K562 (cell line): ENCODE measurements around the gene DLGAP1. TPM values are rescaled to one million over a fixed set of nuclear protein-coding genes. Genes with fewer than 3 reads are reported as not detected.

Experiments used
- CREM ChIP-seq: IDR thresholded peaks from 2 replicates; pipeline ENCODE4 v1.6.1; 2014; ENCODE audit warnings: antibody characterized with exemption, low read depth
- ETV1 ChIP-seq: fragments of 450-650 bp; conservative IDR thresholded peaks from 2 replicates; pipeline ENCODE4 v1.6.1; 2016; ENCODE audit warnings: missing genetic modification characterization, control low read depth, low read depth, missing compliant biosample characterization
- KDM5B ChIP-seq: fragments of 200-600 bp; sonication (generic); IDR thresholded peaks from 2 replicates; pipeline ENCODE4 v1.6.1; 2012; ENCODE audit warnings: low read depth, mild to moderate bottlenecking, moderate library complexity, low read length, control low read depth, inconsistent platforms; ENCODE audit not compliant: insufficient replicate concordance
- L3MBTL2 ChIP-seq: fragments of 450-650 bp; IDR thresholded peaks from 2 replicates; pipeline ENCODE4 v1.6.1; 2016; ENCODE audit warnings: mild to moderate bottlenecking, moderate library complexity
- MECOM ChIP-seq: fragments of 250-450 bp; sonication (Bioruptor Pico); IDR thresholded peaks from 2 replicates; pipeline ENCODE4 v1.8.0; 2022; ENCODE audit warnings: inconsistent platforms
- NCOA1 ChIP-seq: fragments of 450-650 bp; IDR thresholded peaks from 2 replicates; pipeline ENCODE4 v1.6.1; 2016; ENCODE audit warnings: low read depth
- NEUROD1 ChIP-seq: fragments of 150-350 bp; IDR thresholded peaks from 2 replicates; pipeline ENCODE4 v1.6.1; 2014; ENCODE audit warnings: borderline replicate concordance, low read length, low read depth; ENCODE audit not compliant: partially characterized antibody
- NFATC3 ChIP-seq: fragments of 450-650 bp; IDR thresholded peaks from 2 replicates; pipeline ENCODE4 v1.6.1; 2017; ENCODE audit warnings: mild to moderate bottlenecking
- NRF1 ChIP-seq, 2 experiments: fragments of 450-650 bp; IDR thresholded peaks in 1 of 2; conservative IDR thresholded peaks in 1 of 2; 2 replicates each; pipeline ENCODE4 v1.6.1; 2014; ENCODE audit warnings: mild to moderate bottlenecking in 2 of 2
- PKNOX1 ChIP-seq: fragments of 450-650 bp; IDR thresholded peaks from 2 replicates; pipeline ENCODE4 v1.6.1; 2016
- PRMT5 ChIP-seq: sonication (generic); formaldehyde crosslinking; IDR thresholded peaks from 2 replicates; pipeline ENCODE4 v1.5.0; 2020; ENCODE audit warnings: missing genetic modification reagents
- RCOR1 ChIP-seq, 2 experiments: IDR thresholded peaks; 2 replicates each; pipeline ENCODE4 v1.6.1; 2012; ENCODE audit warnings: low read depth in 2 of 2, low read length in 2 of 2, borderline replicate concordance in 1 of 2, improper control_type of control experiment in 1 of 2
- SMAD1 ChIP-seq: fragments of 150-350 bp; IDR thresholded peaks from 2 replicates; pipeline ENCODE4 v1.6.1; 2014; ENCODE audit warnings: low read length, low read depth; ENCODE audit not compliant: partially characterized antibody
- SMAD4 ChIP-seq: fragments of 250-450 bp; sonication (Bioruptor Pico); conservative IDR thresholded peaks from 2 replicates; pipeline ENCODE4 v1.8.0; 2021; ENCODE audit warnings: inconsistent platforms, mild to moderate bottlenecking, moderate library complexity
- STAT5B ChIP-seq: fragments of 250-450 bp; sonication (Bioruptor Pico); IDR thresholded peaks from 2 replicates; pipeline ENCODE4 v1.8.0; 2021; ENCODE audit warnings: mild to moderate bottlenecking, inconsistent platforms
- TEAD1 ChIP-seq, 2 experiments: fragments of 450-650 bp in 1 of 2; sonication (generic) in 1 of 2; formaldehyde crosslinking; IDR thresholded peaks; 2 replicates each; pipeline versions ENCODE4 v1.4.0 to v1.8.0; 2020 to 2022; ENCODE audit warnings: mild to moderate bottlenecking in 2 of 2, missing genetic modification reagents in 1 of 2
- TFAM ChIP-seq: fragments of 250-450 bp; sonication (Bioruptor Pico); conservative IDR thresholded peaks from 2 replicates; pipeline ENCODE4 v1.5.0; 2021; ENCODE audit warnings: mild to moderate bottlenecking, moderate library complexity
- USF2 ChIP-seq: sonication (generic); formaldehyde crosslinking; IDR thresholded peaks from 2 replicates; pipeline ENCODE4 v1.5.0; 2020; ENCODE audit warnings: missing genetic modification reagents
- ZBED1 ChIP-seq: IDR thresholded peaks from 2 replicates; pipeline ENCODE4 v1.6.1; 2014
- ZNF232 ChIP-seq: sonication (generic); formaldehyde crosslinking; IDR thresholded peaks from 2 replicates; pipeline ENCODE4 v1.8.0; 2022; ENCODE audit warnings: mild to moderate bottlenecking, missing genetic modification reagents
- ZNF41 ChIP-seq: fragments of 250-450 bp; sonication (Bioruptor Pico); conservative IDR thresholded peaks from 2 replicates; pipeline ENCODE4 v1.4.0; 2020; ENCODE audit warnings: mild to moderate bottlenecking
- ZNF507 ChIP-seq: conservative IDR thresholded peaks from 2 replicates; pipeline ENCODE4 v1.6.1; 2017; ENCODE audit warnings: missing genetic modification characterization, missing compliant biosample characterization
- ZNF609 ChIP-seq: sonication (generic); formaldehyde crosslinking; IDR thresholded peaks from 2 replicates; pipeline ENCODE4 v1.8.1; 2023; ENCODE audit warnings: missing genetic modification reagents, mild to moderate bottlenecking, borderline replicate concordance
- polyA plus RNA-seq, 8 experiments: library from polyadenylated mRNA; depleted of rRNA in 4 of 8; stranded (reverse) in 5 of 8; unstranded in 3 of 8; fragments of >200 nt; fragmentation: Nextera tagmentation in 2 of 8; fragmentation: Illumina TruSeq in 1 of 8; extraction: Ambion mirVana in 2 of 8; extraction: Trizol in 1 of 8; gene quantifications; 2 replicates each; pipeline versions ENCODE4 v1.2.1 to v1.2.3, GENCODE V29; 2011 to 2014; ENCODE audit warnings: inconsistent platforms in 1 of 8, missing spikeins in 1 of 8
- total RNA-seq, 7 experiments: library from RNA; depleted of rRNA in 6 of 7; stranded (reverse); fragments of >200 nt in 6 of 7; fragmentation: Illumina TruSeq in 2 of 7; extraction: Trizol in 2 of 7; gene quantifications; 2 replicates each; pipeline versions ENCODE4 v1.2.1 to v1.2.3, GENCODE V29; 2011 to 2021; ENCODE audit warnings: low replicate concordance in 1 of 7

DLGAP1 gene
- total and polyA plus RNA-seq, 9 of the 15 experiments (the other 6 are each of a cell fraction or from before 2014, with no cell fraction given): 0.04 to 0.22 (median 0.08) TPM

- TF ChIP-seq USF2 (CRISPR knock-in tag) (no peak), CREM (no peak), KDM5B (peak; percentile 51), ETV1 (tag) (0 out of 2 replicates have a peak, but pooled peaks have one; percentile 15), RCOR1 (IDR thresholded peaks at IDR 0.05; ENCODE audit: borderline replicate concordance in 1 of 2, low read depth in 2 of 2, low read length in 2 of 2) (no peak), STAT5B (CRISPR knock-in tag) (no peak), ZNF41 (CRISPR knock-in tag) (no peak), SMAD1 (no peak), NCOA1 (no peak), MECOM (CRISPR knock-in tag) (no peak), ZNF232 (CRISPR knock-in tag) (0 out of 2 replicates have a peak, but pooled peaks have one; percentile 6), PRMT5 (CRISPR knock-in tag) (0 out of 2 replicates have a peak, but pooled peaks have one; percentile 2), TEAD1 (CRISPR knock-in tag; IDR thresholded peaks at IDR 0.05) (peak in 1 of 2 experiments; percentile 54; a peak in 1 of 4 replicates), SMAD4 (0 out of 2 replicates have a peak, but pooled peaks have one; percentile 20), ZNF609 (no peak), TFAM (CRISPR knock-in tag) (no peak), L3MBTL2 (no peak), PKNOX1 (no peak), NEUROD1 (no peak), NRF1 (conservative IDR thresholded peaks at IDR 0.05 in 1 of 2, IDR thresholded peaks at IDR 0.05 in 1 of 2) (no peak), ZNF507 (tag) (no peak), ZBED1 (peak; percentile 37; the same call in 1 of the 2 replicates), NFATC3 (no peak)
These were observed 1002.9 kb downstream of the DLGAP1 start (continued) for GRCh38 chr18:3451989-3452749.
